ENCODE data around the gene MRPS25. TPM values are rescaled to one million over a fixed set of nuclear protein-coding genes. Genes with fewer than 3 reads are reported as not detected.

The MRPS25 gene
- total RNA-seq, 6 donors from 2014 or later, result 39.8 to 149 (median 56.9) TPM

DNA sequence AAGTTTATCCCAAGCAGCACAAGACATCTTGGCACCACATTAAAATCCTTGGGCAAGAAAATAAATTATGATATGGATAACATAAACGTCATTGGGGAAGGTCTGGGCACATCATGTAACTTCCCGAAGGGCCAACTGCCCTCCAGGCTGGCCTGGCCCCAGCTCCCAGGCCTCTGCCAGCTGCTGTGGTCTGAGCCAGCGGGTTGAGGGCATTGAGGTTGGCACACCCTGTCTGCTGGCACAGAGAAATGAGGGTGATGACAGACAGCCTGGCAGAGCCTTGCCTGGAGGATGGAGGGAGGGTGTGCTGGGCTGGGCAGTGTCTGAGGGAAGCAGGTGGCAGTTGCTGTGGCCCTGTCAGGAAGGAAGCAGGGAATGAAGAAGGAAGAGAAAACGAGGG is 37.1 kb upstream of the MRPS25 start:
- peak overlapping the region in 3 of 4 donors; percentile 35 to 64 (median 52) for H3K27ac ChIP-seq
- H3K4me3 ChIP-seq, result no peak overlapping the region
- no peaks in the 10 kb centered on the region for H3K9me3 ChIP-seq
- H3K27me3 ChIP-seq, result no peaks in the 10 kb centered on the region
- WGBS, 2 donors, result 8 to 21% methylated on average over 4 of the region's 4 CpGs
- ATAC-seq (ENCODE audit: low FRiP score in 2 of 2) (peak; percentile 57 to 72), DNase-seq (peak; percentile 86)
- peaks cover 16 to 32% (median 30%) of the 10 kb centered on the region in 4 donors for H3K4me1 ChIP-seq
- H3K36me3 ChIP-seq, result no peaks in the 10 kb centered on the region
- no peak for TF ChIP-seq POLR2A (IDR thresholded peaks at IDR 0.05)
- TF ChIP-seq, protein P1, sequence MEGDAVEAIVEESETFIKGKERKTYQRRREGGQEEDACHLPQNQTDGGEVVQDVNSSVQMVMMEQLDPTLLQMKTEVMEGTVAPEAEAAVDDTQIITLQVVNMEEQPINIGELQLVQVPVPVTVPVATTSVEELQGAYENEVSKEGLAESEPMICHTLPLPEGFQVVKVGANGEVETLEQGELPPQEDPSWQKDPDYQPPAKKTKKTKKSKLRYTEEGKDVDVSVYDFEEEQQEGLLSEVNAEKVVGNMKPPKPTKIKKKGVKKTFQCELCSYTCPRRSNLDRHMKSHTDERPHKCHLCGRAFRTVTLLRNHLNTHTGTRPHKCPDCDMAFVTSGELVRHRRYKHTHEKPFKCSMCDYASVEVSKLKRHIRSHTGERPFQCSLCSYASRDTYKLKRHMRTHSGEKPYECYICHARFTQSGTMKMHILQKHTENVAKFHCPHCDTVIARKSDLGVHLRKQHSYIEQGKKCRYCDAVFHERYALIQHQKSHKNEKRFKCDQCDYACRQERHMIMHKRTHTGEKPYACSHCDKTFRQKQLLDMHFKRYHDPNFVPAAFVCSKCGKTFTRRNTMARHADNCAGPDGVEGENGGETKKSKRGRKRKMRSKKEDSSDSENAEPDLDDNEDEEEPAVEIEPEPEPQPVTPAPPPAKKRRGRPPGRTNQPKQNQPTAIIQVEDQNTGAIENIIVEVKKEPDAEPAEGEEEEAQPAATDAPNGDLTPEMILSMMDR (IDR thresholded peaks at IDR 0.05), result no peak
- peak; percentile 32 to 54 for TF ChIP-seq POLR2AphosphoS5 (IDR thresholded peaks at IDR 0.05)
- peak in 1 of 4 donors; percentile 55 for TF ChIP-seq EP300 (IDR thresholded peaks at IDR 0.05)

DNA sequence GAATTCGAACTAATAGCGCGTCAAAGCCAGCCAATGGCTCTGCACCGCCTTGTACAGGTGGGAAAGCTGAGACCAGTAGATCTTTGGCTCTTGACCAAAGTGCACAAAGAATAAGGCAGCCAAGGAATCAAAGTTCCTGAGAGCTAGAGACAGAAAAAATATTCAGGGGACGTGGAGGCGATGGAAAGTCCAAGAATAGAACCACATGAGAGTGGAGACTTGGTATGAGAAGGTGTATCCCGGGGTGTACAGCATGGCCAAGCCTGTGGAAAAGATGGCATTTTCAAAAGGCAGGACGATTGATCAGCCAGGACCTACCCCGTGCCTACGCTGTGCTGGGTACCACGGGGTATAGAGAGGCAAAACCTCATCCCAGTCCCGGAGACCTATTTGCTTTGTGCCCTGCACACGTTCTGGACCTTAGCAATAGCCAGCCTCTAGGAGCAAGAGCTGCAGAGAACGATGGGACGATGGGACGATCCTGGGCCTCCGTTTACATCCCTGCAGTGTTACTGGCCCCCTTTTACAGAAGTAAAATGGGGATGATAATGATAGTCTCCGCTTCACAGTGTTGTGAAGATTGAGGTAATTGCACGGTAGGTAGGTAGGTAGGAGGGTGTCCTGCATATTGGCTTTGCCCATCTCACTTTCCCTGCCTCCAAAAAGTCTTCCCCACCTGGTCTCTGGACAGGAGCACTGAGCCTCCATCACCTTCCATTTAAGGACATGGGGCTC is 34.4 kb upstream of the MRPS25 start:
- Histone ChIP-seq H3K4me1 (peaks cover 16 to 47% (median 41%) of the 10 kb centered on the region in 4 donors), H3K4me3 (peak overlapping the region; percentile 56 to 97 (median 89)), H3K27me3 (no peaks in the 10 kb centered on the region), H3K27ac (peak overlapping the region; percentile 85 to 94 (median 89)), H3K9me3 (no peaks in the 10 kb centered on the region), H3K36me3 (peaks cover 6 to 17% (median 15%) of the 10 kb centered on the region in 4 donors)
- no peak for DNase-seq
- WGBS, 2 donors, result 19 to 22% methylated on average over 19 of the region's 19 CpGs
- ATAC-seq (ENCODE audit: low FRiP score in 2 of 2), result peak; percentile 15 to 61
- TF ChIP-seq EP300 (IDR thresholded peaks at IDR 0.05), result no peak
- TF ChIP-seq, protein P1 (IDR thresholded peaks at IDR 0.05), result no peak
- peak in 1 of 2 donors; percentile 49 for TF ChIP-seq POLR2AphosphoS5 (IDR thresholded peaks at IDR 0.05)
- TF ChIP-seq POLR2A (IDR thresholded peaks at IDR 0.05), result no peak

GRCh38 chr3:15098503-15099363 is 33.6 kb upstream of the MRPS25 start, which contains the start of gene RBSN:
Gene RBSN (minus strand): TSS chr3:15099148. CDS start chr3:15096120, 3,028 bp downstream.
- Histone ChIP-seq H3K36me3 (peaks cover 12 to 24% (median 20%) of the 10 kb centered on the region in 4 donors), H3K4me3 (peak within 1 kb of the TSS; percentile 83 to 97 (median 92)), H3K27me3 (no peaks in the 10 kb centered on the region), H3K4me1 (peaks cover 16 to 47% (median 41%) of the 10 kb centered on the region in 4 donors), H3K27ac (peak within 1 kb of the TSS; percentile 85 to 94 (median 89)), H3K9me3 (no peaks in the 10 kb centered on the region)
- ATAC-seq (ENCODE audit: low FRiP score in 2 of 2), result peak; percentile 96
- TF ChIP-seq, protein P1 (IDR thresholded peaks at IDR 0.05), result peak in 1 of 6 experiments; percentile 3
- TF ChIP-seq EP300 (IDR thresholded peaks at IDR 0.05) (peak in 1 of 4 donors; percentile 84), POLR2AphosphoS5 (IDR thresholded peaks at IDR 0.05) (peak; percentile 88 to 91), POLR2A (IDR thresholded peaks at IDR 0.05) (peak in 3 of 4 donors; percentile 65 to 81 (median 67))
- DNase-seq, result peak; percentile 98
- WGBS, 2 donors, result 0 to 1% methylated on average over 24 to 66 of the region's 72 CpGs

DNA sequence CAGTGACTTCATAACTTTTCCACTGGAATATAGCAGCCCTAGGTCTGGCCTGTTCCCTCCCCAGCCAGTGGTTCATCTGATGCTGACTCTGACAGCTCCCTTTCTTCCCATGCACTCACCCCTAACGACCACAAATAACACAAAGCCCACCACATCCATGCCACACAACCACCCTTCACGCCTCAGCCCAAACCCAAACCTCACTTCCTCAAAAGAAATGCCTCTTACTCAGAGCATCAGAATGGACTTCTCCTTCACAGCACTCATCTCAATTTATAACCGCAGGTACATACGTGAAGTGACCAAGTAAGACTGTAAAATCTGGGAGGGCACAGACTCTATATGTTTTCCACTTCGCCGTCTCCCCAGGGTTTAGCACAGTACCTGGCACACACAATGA is 32.8 kb upstream of the MRPS25 start:
- peak overlapping the region; percentile 16 to 97 (median 89) for H3K4me3 ChIP-seq
- H3K4me1 ChIP-seq, result peaks cover 16 to 43% (median 37%) of the 10 kb centered on the region in 4 donors
- H3K9me3 ChIP-seq, result no peaks in the 10 kb centered on the region
- ATAC-seq (ENCODE audit: low FRiP score in 2 of 2) (no peak), DNase-seq (no peak)
- TF ChIP-seq POLR2A (IDR thresholded peaks at IDR 0.05) (no peak), EP300 (IDR thresholded peaks at IDR 0.05) (no peak), POLR2AphosphoS5 (IDR thresholded peaks at IDR 0.05) (no peak)
- TF ChIP-seq, protein P1 (IDR thresholded peaks at IDR 0.05), result no peak
- WGBS, 2 donors, result 43 to 44% methylated on average over 6 of the region's 6 CpGs
- no peaks in the 10 kb centered on the region for H3K27me3 ChIP-seq
- H3K27ac ChIP-seq, result peak overlapping the region; percentile 22 to 90 (median 60)
- peaks cover 12 to 28% (median 22%) of the 10 kb centered on the region in 4 donors for H3K36me3 ChIP-seq
